Esophagus muscularis mucosa (tissue), 4 donors: Measurements from ENCODE around the gene SCFD2. TPM values are rescaled to one million over a fixed set of nuclear protein-coding genes. Genes with fewer than 3 reads are reported as not detected.
A peak's percentile ranks its signal among the peaks of the same experiment; 100 is the strongest.

Experiments used
- DNase-seq: peaks from one replicate; pipeline ENCODE4 v3.0.0-alpha.2; 2017; ENCODE audit errors: extremely low spot score
- H3K27ac ChIP-seq, 4 donors: fragments of 200-600 bp; sonication (generic); replicated peaks in 1 of 4; 1 replicate in 3 of 4; 2 replicates in 1 of 4; pipeline ENCODE4 v1.5.1; 2016 to 2019; ENCODE audit warnings: mild to moderate bottlenecking in 1 of 4
- H3K27me3 ChIP-seq, 4 donors: fragments of 200-600 bp; sonication (generic); one replicate each; pipeline versions ENCODE4 v1.5.1 to v1.6.0; 2016 to 2019
- H3K36me3 ChIP-seq, 4 donors: fragments of 200-600 bp; sonication (generic); one replicate each; pipeline ENCODE4 v1.5.1; 2016 to 2019
- H3K4me1 ChIP-seq, 4 donors: fragments of 200-600 bp; sonication (generic); one replicate each; pipeline ENCODE4 v1.5.1; 2016 to 2019
- H3K4me3 ChIP-seq, 4 donors: fragments of 200-600 bp; sonication (generic); 1 replicate in 2 of 4; 2 replicates in 2 of 4; pipeline ENCODE4 v1.5.1; 2016 to 2019; ENCODE audit warnings: mild to moderate bottlenecking in 4 of 4, moderate library complexity in 1 of 4
- H3K9me3 ChIP-seq, 4 donors: fragments of 200-600 bp; sonication (generic); 1 replicate in 3 of 4; 2 replicates in 1 of 4; pipeline ENCODE4 v1.5.1; 2016 to 2019
- EP300 ChIP-seq: sonication (generic); formaldehyde crosslinking; IDR thresholded peaks from one replicate; pipeline ENCODE4 v1.6.1; 2017; ENCODE audit warnings: antibody characterized with exemption
- POLR2A ChIP-seq: fragments of 450-650 bp; IDR thresholded peaks from one replicate; pipeline ENCODE4 v1.6.1; 2017; ENCODE audit warnings: antibody characterized with exemption, moderate library complexity, mild to moderate bottlenecking, low read depth
- POLR2AphosphoS5 ChIP-seq, 2 donors: sonication (generic); formaldehyde crosslinking; IDR thresholded peaks; one replicate each; pipeline ENCODE4 v1.6.1; 2017; ENCODE audit warnings: antibody characterized with exemption in 2 of 2
- WGBS: methylation state at CpG from one replicate; pipeline ENCODE4 v1.1.5; 2018; 5-methylcytosine and 5-hydroxymethylcytosine counted together
- intact Hi-C: fragments of 100-400 bp; cut with DNase I; formaldehyde crosslinking; loops from one replicate; pipeline ENCODE4 v1.15.1; 2023
- total RNA-seq, 4 donors: library from RNA; depleted of rRNA; stranded (reverse); fragments of >200 nt; gene quantifications; one replicate each; pipeline versions ENCODE4 v1.1.0 to v1.2.1, GENCODE V29; 2016
- TF ChIP-seq, protein P1 (sequence below), 3 experiments: fragments of 200-600 bp in 2 of 3; fragments of 450-650 bp in 1 of 3; sonication (generic) in 2 of 3; IDR thresholded peaks; one replicate each; pipeline ENCODE4 v1.5.1; 2017 to 2019; ENCODE audit warnings: antibody characterized with exemption in 3 of 3, mild to moderate bottlenecking in 2 of 3, moderate library complexity in 1 of 3

Gene SCFD2
- total RNA-seq, 4 donors from 2014 or later: 10.0 to 15.7 (median 12.7) TPM

DNA sequence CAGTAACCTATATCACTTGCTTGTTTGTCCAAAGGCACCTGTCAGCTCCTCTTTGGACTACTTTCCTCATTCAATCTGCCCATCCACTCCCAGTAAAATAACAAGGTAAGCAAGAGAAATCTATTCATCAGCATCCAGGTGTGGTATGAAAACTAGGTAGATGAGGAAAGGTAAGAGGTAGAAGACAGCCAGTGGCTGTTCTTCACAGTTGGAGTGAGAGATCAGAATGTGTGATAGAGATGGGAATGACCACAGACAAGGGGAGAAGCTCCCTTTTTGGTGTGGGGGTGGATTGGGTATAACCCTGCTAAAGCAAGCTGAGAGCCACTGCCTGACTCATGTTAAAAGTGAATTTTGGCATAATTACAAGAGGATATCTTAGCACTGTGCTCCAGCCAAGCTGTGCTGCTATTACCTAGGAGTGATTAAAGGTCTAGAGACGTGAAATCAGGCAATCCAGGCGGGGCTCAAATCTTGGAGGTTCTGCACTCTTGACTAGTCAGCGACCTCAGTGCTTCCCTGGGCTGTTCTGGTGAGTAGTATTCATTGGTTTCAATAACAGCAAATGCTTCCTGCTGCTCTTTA lies 531.8 kb downstream of the SCFD2 start:
- WGBS: 84% methylated on average over 3 of the region's 3 CpGs

DNA sequence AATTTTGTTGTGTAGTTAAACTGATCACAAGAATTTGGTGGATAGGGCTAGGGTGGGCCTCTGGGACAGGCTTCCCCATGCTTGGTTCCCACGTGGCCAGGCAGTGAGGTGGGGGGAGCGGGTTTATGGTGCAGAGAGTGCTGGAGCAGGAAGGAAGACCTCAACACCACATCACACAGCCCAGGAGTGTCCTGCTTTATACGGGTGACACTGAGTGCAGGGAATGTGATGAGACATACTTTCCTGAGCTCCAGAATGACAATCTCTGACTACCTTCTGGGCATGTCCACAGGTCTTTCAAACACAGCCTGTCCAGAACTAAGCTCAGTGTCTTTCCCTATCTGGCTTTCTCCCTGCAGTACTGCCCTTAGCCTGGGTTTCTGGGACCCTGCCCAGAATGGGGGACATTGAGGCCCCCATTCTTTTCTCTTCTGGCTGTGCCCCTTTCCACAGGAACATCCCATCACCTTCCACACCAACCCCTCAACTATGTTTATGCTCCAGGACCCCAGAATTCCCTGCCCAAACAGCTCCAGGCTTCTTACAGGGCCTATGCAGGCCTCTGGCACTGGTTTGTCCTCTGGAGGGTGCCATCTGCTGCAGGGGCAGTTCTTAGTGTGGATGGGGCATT lies 540.3 kb downstream of the SCFD2 start:
- WGBS: 55% methylated on average over 3 of the region's 3 CpGs
- Histone ChIP-seq H3K4me1 (peaks cover 14 to 35% (median 33%) of the 10 kb centered on the region in 4 donors), H3K36me3 (no peaks in the 10 kb centered on the region), H3K27me3 (no peaks in the 10 kb centered on the region), H3K9me3 (no peaks in the 10 kb centered on the region), H3K27ac (peak overlapping the region; percentile 38 to 57 (median 46)), H3K4me3 (no peak overlapping the region)
- DNase-seq: peak; percentile 86
- intact Hi-C loops: loop anchor here (5.0 kb wide), 1 partner anchor 37 kb away; the partner anchor contains the start of gene RASL11B
- TF ChIP-seq, protein P1, sequence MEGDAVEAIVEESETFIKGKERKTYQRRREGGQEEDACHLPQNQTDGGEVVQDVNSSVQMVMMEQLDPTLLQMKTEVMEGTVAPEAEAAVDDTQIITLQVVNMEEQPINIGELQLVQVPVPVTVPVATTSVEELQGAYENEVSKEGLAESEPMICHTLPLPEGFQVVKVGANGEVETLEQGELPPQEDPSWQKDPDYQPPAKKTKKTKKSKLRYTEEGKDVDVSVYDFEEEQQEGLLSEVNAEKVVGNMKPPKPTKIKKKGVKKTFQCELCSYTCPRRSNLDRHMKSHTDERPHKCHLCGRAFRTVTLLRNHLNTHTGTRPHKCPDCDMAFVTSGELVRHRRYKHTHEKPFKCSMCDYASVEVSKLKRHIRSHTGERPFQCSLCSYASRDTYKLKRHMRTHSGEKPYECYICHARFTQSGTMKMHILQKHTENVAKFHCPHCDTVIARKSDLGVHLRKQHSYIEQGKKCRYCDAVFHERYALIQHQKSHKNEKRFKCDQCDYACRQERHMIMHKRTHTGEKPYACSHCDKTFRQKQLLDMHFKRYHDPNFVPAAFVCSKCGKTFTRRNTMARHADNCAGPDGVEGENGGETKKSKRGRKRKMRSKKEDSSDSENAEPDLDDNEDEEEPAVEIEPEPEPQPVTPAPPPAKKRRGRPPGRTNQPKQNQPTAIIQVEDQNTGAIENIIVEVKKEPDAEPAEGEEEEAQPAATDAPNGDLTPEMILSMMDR (IDR thresholded peaks at IDR 0.05): no peak
- TF ChIP-seq EP300 (no peak), POLR2AphosphoS5 (IDR thresholded peaks at IDR 0.05) (no peak), POLR2A (no peak)

More for the DNA sequence above, 531.8 kb downstream of the SCFD2 start:
- peaks cover 0 to 13% (median 0%) of the 10 kb centered on the region in 4 donors for H3K4me1 ChIP-seq
- H3K9me3 ChIP-seq: no peaks in the 10 kb centered on the region
- intact Hi-C loops: no loop called here
- H3K27ac ChIP-seq: no peak overlapping the region
- H3K4me3 ChIP-seq: no peak overlapping the region
- no peaks in the 10 kb centered on the region for H3K36me3 ChIP-seq
- TF ChIP-seq POLR2A: no peak
- no peak for TF ChIP-seq POLR2AphosphoS5 (IDR thresholded peaks at IDR 0.05)
- TF ChIP-seq, protein P1 (IDR thresholded peaks at IDR 0.05): no peak
- no peak for TF ChIP-seq EP300
- no peaks in the 10 kb centered on the region for H3K27me3 ChIP-seq
- DNase-seq: no peak

DNA sequence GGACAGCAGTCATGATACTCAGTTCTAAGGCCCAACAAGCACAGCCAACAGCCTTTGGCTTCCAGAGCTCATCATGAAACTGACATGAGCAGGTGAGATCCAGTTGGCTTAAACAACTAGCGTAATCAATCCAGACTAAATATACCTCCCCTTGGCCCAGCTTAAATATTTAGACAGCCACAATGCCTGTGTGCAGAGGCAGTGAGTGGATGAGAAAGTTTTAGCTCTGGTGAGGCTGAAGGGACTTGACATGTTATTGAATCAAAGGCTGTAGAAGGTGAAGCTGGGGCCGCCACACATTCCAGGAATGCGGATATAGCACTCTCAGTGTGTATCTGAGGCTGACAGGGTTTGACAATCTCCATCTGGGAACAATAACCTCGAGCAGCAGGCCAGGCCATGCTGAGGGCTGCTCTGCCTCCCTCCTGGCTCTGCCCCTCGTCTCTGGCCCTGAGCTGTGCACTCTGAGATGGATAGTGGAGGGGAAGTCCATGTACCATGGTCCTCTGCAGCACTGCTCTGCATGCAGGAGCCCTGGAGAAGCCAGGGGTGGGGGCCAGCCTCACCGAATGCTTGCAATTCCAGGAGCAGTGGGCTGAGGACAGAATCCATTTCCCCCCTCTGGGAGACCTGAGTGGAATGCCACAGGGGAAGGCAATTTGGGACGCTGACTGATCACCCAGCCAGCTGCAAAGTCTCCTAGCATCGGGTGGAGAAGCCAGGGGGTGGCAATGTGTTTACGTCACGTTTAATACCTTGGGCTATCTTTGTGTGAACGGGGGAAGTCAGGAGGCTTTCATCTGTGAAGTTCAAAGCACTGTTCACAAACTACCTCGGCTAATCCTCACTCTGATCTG lies 541.0 kb downstream of the SCFD2 start:
- intact Hi-C loops: loop anchor here (5.0 kb wide), 1 partner anchor 37 kb away; the partner anchor contains the start of gene RASL11B
- Histone ChIP-seq H3K27me3 (no peaks in the 10 kb centered on the region), H3K4me1 (peaks cover 14 to 35% (median 33%) of the 10 kb centered on the region in 4 donors), H3K36me3 (no peaks in the 10 kb centered on the region), H3K9me3 (no peaks in the 10 kb centered on the region), H3K27ac (peak overlapping the region; percentile 38 to 67 (median 46)), H3K4me3 (no peak overlapping the region)
- DNase-seq: peak; percentile 91
- peak; percentile 85 to 86 for TF ChIP-seq POLR2AphosphoS5 (IDR thresholded peaks at IDR 0.05)
- TF ChIP-seq, protein P1 (IDR thresholded peaks at IDR 0.05): no peak
- 39% methylated on average over 10 of the region's 12 CpGs for WGBS

DNA sequence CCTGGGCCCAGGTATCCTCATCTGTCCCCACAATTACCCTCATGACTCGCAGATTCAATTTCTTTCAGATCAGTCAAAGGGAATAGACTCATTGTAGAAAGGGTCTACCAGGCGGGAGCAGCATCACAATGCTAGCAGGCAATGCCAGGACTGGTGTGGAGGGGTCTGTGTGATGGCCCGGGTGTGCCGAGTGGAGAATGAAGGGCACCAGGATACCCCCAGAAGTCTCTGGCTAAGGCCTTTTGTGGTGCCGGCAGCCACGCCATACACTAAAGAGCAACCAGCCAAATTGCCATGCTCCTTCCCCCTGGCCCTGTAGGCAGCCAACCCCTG lies 541.6 kb downstream of the SCFD2 start:
- Histone ChIP-seq H3K27ac (peak overlapping the region; percentile 38 to 67 (median 46)), H3K4me1 (peaks cover 14 to 35% (median 33%) of the 10 kb centered on the region in 4 donors), H3K27me3 (no peaks in the 10 kb centered on the region), H3K36me3 (no peaks in the 10 kb centered on the region), H3K4me3 (no peak overlapping the region), H3K9me3 (no peaks in the 10 kb centered on the region)
- no peak for TF ChIP-seq EP300
- TF ChIP-seq, protein P1 (IDR thresholded peaks at IDR 0.05): no peak
- no peak for TF ChIP-seq POLR2A
- TF ChIP-seq POLR2AphosphoS5 (IDR thresholded peaks at IDR 0.05): no peak
- intact Hi-C loops: no loop called here
- whole genome bisulfite sequencing: 100% methylated on average over 2 of the region's 6 CpGs
- no peak for DNase-seq
